Measurements from ENCODE around the gene PHF13. TPM values are rescaled to one million over a fixed set of nuclear protein-coding genes. Genes with fewer than 3 reads are reported as not detected.
"Not testable (repeated sequence)": the region's sequence is repeated elsewhere in the genome, so short reads cannot be mapped to it uniquely, and the experiment has no call there.

PHF13 gene
- total RNA-seq, 1 experiment from 2014 or later, result 17.6 TPM

- Histone ChIP-seq H3K27me3 (replicated peaks) (no peaks in the 10 kb centered on the region), H3K4me1 (replicated peaks) (no peaks in the 10 kb centered on the region), H3K36me3 (peaks cover 18% of the 10 kb centered on the region), H3K27ac (no peak overlapping the region), H3K9me3 (replicated peaks) (no peaks in the 10 kb centered on the region), H3K4me3 (no peak overlapping the region)
- DNase-seq (ENCODE audit: low read depth in 1 of 2, low spot score in 2 of 2), result no peak
Observed at GRCh38 chr1:6660415-6661049, 47.0 kb downstream of the PHF13 start.

- H3K27ac ChIP-seq; DNase-seq (ENCODE audit: low read depth in 1 of 2, low spot score in 2 of 2); H3K27me3 ChIP-seq (replicated peaks); H3K4me3 ChIP-seq; H3K4me1 ChIP-seq (replicated peaks); H3K9me3 ChIP-seq (replicated peaks): not testable (repeated sequence)
- H3K36me3 ChIP-seq, result peaks cover 30% of the 10 kb centered on the region
Observed at GRCh38 chr1:6662468-6662867, 48.9 kb downstream of the PHF13 start.

- no peaks in the 10 kb centered on the region for H3K9me3 ChIP-seq (replicated peaks)
- peaks cover 32% of the 10 kb centered on the region for H3K36me3 ChIP-seq
- no peak overlapping the region for H3K4me3 ChIP-seq
- H3K27ac ChIP-seq, result no peak overlapping the region
- H3K4me1 ChIP-seq (replicated peaks), result no peaks in the 10 kb centered on the region
- no peaks in the 10 kb centered on the region for H3K27me3 ChIP-seq (replicated peaks)
- no peak for DNase-seq (ENCODE audit: low read depth in 1 of 2, low spot score in 2 of 2)
Observed at GRCh38 chr1:6666696-6667095, 53.2 kb downstream of the PHF13 start.

- Histone ChIP-seq H3K36me3 (peaks cover 35% of the 10 kb centered on the region), H3K4me3 (no peak overlapping the region), H3K27ac (no peak overlapping the region), H3K27me3 (replicated peaks) (no peaks in the 10 kb centered on the region), H3K9me3 (replicated peaks) (no peaks in the 10 kb centered on the region), H3K4me1 (replicated peaks) (no peaks in the 10 kb centered on the region)
- DNase-seq (ENCODE audit: low read depth in 1 of 2, low spot score in 2 of 2), result no peak
Observed at GRCh38 chr1:6667139-6667538, 53.6 kb downstream of the PHF13 start.

GRCh38 chr1:6668503-6668902, 55.0 kb downstream of the PHF13 start:
- Histone ChIP-seq H3K27me3 (replicated peaks) (no peaks in the 10 kb centered on the region), H3K27ac (no peak overlapping the region), H3K4me1 (replicated peaks) (no peaks in the 10 kb centered on the region), H3K9me3 (replicated peaks) (no peaks in the 10 kb centered on the region), H3K36me3 (peaks cover 42% of the 10 kb centered on the region), H3K4me3 (no peak overlapping the region)
- DNase-seq (ENCODE audit: low read depth in 1 of 2, low spot score in 2 of 2), result no peak

- Histone ChIP-seq H3K9me3 (replicated peaks) (no peaks in the 10 kb centered on the region), H3K4me1 (replicated peaks) (no peaks in the 10 kb centered on the region), H3K27me3 (replicated peaks) (no peaks in the 10 kb centered on the region), H3K4me3 (no peak overlapping the region), H3K36me3 (peaks cover 41% of the 10 kb centered on the region), H3K27ac (no peak overlapping the region)
- DNase-seq (ENCODE audit: low read depth in 1 of 2, low spot score in 2 of 2), result no peak
Observed at GRCh38 chr1:6672558-6672957, 59.0 kb downstream of the PHF13 start.

Other genes with a start within 250 kb of the PHF13 start
- 33.9 and 36.9 TPM in 2 replicates for gene ACOT7, start 220.0 kb upstream of the PHF13 start, total RNA-seq (2014; rRNA removed; shearing (Covaris generic))
- gene HES2, start 193.8 kb upstream of the PHF13 start, total RNA-seq (2014; rRNA removed; shearing (Covaris generic)), result 0.03 TPM in 1 of 2 replicates, not detected in the other
- not detected in 2 replicates for gene ESPN, start 189.0 kb upstream of the PHF13 start, total RNA-seq (2014; rRNA removed; shearing (Covaris generic))
- gene TNFRSF25, start 147.6 kb upstream of the PHF13 start, total RNA-seq (2014; rRNA removed; shearing (Covaris generic)), result 0.13 and 0.32 TPM in 2 replicates
- gene PLEKHG5, start 122.1 kb upstream of the PHF13 start, total RNA-seq (2014; rRNA removed; shearing (Covaris generic)), result 0.34 and 1.6 TPM in 2 replicates
- 20.0 and 32.0 TPM in 2 replicates for gene NOL9, start 59.2 kb upstream of the PHF13 start, total RNA-seq (2014; rRNA removed; shearing (Covaris generic))
- not detected in 2 replicates for gene TAS1R1, start 58.4 kb upstream of the PHF13 start, total RNA-seq (2014; rRNA removed; shearing (Covaris generic))
- 13.4 and 32.5 TPM in 2 replicates for gene ZBTB48, start 33.7 kb upstream of the PHF13 start, total RNA-seq (2014; rRNA removed; shearing (Covaris generic))
- 19.9 and 26.4 TPM in 2 replicates for gene KLHL21, start 10.9 kb upstream of the PHF13 start, total RNA-seq (2014; rRNA removed; shearing (Covaris generic))
- 28.8 and 29.0 TPM in 2 replicates for gene THAP3, start 11.1 kb downstream of the PHF13 start, total RNA-seq (2014; rRNA removed; shearing (Covaris generic))
- gene DNAJC11, start 88.1 kb downstream of the PHF13 start, total RNA-seq (2014; rRNA removed; shearing (Covaris generic)), result 40.1 and 62.3 TPM in 2 replicates
- gene CAMTA1, start 171.7 kb downstream of the PHF13 start, total RNA-seq (2014; rRNA removed; shearing (Covaris generic)), result 136 and 171 TPM in 2 replicates